Right forelimb (tissue), 1 donor: ENCODE measurements around the gene DOCK2.
A peak's percentile ranks its signal among the peaks of the same experiment; 100 is the strongest.

Source experiments
- DNase-seq: peaks from one replicate; pipeline ENCODE4 v3.0.0-alpha.2; 2018

The DOCK2 gene

DNA sequence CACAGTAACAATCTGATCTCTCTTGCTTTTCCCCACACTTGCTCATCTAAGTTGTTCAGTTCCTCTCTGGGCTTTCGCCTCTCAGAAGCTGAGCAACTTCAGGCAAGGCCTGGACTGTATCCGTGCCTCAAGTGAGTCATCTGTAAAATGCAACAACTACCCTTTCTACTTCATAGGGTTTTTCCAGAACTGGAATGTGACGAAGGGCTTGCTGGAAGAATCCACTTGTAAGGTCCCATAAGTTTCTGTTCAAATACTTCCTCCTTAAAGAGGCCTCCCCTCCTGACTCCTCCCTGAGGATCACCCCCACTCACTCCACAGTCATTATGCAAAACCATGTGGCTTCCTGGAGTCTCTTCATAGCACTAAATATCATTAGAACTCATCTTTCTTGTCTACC is 360.7 kb downstream of the DOCK2 start:
- DNase-seq: no peak

DNA sequence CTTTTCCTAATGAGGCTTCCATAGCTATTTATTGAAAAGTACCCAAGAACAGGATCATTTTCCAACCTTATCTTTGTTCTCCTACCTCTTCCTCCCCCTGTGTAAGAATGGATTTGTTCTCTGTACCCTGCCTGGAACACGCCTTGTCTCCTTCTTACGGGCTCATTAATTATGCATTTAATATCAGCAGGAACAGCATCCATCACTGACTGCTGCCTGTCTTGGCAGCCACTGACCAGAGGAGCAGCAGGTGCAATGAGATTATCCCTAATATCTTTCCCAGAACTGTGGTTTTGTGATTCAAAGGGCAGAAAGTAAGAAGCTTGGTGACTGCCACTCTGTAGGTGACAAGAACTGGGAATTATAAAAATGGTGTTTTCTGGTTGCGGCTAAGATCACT is 362.5 kb downstream of the DOCK2 start:
- no peak for DNase-seq

DNA sequence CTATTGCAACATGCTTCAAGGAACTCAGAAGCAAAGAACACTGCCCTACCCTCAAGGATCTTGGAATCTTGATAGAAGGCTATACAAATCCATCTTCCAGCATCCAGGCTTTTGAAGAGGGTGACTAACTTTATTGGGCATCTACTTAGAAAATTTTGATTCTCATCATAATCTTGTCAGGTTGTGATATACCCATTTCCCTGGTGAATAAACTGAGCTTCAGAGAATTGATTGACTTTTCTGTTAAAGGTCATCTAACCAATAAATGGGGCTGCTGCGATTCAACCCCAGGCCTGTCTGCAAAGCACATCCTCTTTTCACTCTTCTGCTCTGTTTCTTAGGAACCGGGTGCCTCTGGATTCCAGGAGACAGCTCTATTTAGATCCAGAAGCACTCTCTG is 363.1 kb downstream of the DOCK2 start:
- no peak for DNase-seq

DNA sequence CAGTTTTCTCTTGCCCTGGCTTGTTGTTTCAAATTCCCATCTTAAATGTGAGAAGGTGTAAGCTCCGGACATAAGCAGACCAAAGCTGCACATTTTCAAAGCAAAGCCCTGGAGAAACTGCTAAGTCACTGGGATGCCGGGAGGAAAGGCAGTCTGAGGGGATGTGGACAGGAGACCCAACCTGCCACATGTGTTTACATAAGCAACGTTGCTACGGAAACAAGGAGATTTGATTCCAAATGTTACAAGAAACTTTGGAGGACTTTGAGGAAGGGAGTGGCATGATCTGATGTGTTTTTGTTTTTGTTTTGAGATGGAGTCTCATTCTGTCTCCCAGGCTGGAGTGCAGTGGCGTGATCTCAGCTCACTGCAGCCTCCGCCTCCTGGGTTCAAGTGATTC is 368.9 kb downstream of the DOCK2 start:
- no peak for DNase-seq

DNA sequence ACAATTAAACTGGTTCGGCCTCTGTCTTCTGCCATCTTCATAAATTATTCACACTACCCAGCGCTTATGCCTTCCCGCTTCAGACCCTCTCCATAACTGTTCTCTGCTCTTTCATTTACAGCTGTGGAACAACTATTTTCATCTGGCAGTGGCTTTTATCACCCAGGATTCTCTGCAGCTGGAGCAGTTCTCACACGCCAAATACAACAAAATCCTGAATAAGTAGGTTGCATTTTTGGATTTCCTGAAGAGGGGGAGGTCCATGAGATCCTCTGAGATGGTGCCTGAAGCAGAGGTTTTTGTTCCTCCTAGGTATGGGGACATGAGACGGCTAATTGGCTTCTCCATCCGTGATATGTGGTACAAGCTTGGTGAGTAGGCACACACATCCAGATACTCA is 371.3 kb downstream of the DOCK2 start:
- DNase-seq: no peak

DNA sequence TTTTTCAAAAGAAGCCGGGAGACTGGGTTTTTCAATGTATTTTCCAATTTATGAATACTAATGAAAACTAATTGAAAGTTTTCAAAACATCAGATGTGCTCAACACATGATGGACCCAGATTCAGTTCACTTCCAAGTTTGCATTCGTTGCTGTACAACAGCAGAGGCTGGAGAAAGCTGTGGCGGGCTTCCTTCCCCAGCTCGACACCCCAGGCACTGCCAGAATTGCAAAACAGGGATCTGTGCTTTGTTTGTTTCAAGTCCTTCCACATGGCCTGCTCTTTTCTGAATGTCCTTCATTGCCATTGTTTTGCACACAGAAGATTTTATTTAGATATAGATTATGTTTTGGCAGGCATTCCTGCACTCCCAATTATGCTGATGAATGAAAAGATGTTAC is 373.5 kb downstream of the DOCK2 start:
- no peak for DNase-seq

DNA sequence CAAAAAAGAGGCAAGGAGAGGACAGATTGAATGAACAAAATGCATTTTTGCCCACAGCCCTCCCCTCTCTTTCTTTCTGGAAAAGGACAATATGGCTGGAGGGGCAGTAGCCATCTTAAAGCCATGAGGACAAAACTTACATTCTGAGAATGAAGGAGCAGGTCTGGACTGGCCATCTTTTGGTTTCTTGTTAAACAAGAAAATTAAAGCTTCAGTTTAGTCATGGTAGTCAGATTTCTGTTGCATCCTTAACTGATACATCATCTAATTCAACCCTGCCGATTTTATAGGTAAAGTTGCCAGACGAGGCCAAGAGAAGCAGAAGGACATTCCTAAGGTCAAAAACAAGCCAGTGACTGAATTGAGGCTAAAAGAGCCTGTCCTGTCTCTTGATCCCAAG is 374.7 kb downstream of the DOCK2 start:
- no peak for DNase-seq

DNA sequence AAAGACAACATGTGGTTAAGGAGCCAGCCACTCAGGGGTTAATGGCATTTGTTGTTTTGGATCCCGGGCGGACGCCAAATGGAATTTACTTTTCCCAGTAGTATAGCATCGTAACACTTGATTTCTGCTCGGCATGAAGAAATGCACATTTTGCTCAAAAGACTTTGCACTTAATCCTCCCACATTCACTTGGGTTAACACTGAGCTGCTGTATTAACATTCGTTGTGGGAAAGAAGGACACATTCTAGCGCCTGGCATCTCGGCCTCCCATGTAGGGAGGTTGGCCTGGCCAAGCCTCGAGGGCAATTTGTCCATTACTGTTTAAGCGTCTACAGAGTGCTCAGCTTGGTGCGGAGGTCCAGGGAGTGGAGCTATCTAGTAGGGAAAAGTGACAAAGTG is 375.5 kb downstream of the DOCK2 start:
- no peak for DNase-seq

DNA sequence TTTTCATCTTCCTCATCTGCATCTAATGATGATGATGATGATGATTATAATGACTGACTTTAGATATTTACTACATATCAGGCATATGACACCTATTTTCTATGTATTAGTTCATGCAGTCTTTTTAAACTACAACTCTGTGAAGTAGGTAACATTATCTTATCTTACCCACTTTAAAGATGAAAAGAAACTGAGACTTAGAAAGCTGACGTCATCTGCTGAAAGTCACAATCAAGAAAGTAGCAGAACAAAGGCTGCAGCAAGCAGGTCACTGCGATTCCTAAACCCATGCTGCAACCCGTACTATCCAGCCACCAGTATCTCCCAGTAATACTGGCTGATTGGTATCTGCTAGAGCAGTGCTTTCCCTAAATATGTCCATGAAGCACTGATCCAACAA is 383.3 kb downstream of the DOCK2 start:
- no peak for DNase-seq

DNA sequence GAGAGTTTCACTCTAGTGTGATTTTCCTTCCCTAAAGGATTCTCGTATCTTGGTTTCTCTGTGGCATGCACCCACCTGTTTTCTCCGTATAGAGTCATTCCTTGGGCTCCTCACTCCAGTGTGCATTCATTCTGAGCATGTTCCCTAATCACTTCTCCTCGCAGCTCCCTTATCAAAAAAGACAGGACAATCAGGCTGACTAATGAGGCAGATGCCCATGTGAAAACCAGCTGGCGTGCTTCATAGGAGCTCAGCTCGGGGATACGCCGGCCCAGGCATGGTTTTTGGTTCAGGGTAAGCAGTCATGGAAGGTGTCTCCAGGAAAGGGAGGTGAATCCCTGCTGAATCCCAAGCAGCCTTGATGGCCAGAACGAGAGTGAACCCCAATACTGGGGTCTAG is 384.4 kb downstream of the DOCK2 start:
- no peak for DNase-seq

DNA sequence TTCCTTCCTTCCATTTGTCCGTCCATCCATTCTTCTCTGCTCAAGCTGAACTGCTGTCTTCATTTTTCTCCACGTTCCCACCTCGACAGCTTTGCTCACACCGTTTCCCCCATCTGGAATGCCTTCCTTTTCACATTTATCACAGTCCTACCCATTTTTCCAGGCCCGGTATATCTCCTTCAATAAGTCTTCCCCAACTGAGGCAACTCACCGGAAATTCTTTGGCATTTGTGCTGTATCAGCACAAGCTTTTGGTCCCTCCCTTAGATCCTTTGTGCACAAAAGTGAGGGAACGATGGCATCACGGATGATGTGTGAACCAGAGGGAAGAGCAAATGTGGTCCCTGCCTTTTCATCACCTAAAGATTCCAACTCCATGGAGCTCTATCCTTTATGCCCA is 388.8 kb downstream of the DOCK2 start:
- no peak for DNase-seq

DNA sequence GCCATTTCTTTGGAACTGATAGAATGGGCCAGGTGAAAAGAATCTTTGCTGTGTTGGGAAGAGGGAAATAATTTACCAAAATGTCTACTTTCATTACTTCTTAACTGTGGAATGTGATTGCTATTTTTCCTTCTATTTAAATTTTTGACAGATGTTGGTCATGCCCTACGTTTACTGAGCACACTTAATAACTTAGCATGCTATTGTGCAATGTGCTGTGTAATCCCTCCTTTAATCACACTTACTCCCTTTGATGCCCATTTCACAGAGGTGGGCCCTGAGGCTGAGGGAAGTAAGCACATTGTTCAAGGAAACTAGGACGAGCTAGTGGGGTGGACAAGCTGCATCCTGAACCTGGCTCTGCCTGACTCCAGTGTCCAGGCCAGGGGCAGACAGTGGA is 391.0 kb downstream of the DOCK2 start:
- no peak for DNase-seq

DNA sequence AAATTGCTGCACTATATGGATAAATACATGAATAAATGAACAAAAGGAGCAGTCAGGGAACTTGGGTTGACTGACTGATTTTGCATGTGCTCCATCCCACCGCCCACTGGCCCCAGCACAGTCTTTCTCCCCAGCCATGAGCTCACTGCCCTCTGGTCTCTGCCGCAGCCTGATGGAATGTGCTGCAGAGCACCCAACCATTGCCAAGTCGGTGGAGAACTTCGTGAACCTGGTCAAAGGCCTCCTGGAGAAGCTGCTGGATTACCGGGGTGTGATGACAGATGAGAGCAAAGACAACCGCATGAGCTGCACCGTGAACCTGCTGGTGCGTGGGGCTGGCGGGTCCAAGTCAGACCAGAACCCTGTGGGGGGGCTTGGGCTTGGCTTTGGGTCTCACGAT is 397.2 kb downstream of the DOCK2 start:
- no peak for DNase-seq

DNA sequence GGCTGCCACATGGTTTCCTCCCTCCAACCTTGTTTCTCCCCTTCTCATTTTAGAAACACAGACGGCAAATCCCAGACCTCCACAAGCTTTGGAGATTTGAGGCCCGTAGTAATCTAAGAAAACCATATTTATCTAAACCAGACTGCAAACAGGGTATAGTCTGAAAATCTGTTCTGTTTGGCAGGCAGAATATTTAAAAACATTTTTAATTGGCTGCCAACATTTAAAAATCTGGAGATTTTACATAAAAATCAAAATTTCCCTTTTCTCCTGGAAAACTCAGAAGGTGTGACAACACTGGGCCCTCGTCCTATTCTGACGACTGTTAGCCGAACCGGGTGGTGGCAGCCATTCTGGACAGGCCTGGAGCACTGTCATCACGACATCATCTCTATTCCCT is 401.2 kb downstream of the DOCK2 start:
- DNase-seq: no peak

DNA sequence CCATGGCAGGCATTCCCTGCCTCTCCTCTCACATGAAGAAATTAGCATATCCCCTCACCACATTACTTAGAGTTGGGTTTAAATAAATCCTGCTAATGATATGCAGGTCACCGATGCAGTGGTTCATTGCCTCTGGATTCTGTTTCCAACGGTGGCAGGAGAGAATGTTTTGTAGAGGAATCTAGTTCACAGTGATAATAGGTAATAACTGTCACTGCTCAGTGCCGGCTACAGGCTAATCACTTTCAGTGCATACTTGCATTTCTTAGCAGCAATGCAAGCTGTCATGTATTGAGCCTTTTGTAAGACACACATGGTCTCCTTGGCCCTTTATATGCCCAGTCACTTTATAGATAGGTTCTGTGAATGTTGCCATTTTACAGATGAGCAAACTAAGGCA is 402.8 kb downstream of the DOCK2 start:
- no peak for DNase-seq

DNA sequence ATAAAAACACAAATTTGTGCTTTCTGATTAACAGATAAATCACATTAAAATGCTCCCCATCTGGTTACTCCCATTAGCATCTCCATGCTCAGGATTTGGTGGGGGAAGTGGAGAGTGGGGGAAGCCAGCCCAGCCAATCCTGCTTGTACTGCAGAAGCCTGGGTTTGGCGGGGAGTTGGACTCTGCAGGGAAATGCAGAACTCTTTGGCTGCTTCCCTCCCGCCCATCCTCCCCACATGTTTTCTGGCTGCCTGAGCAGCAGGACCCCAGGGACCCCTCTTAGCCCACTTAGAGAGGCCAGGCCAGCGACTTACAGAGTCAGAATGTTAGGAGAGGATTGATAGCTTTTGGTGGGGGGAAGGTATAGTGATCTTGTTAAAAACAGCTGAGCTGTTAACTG is 409.2 kb downstream of the DOCK2 start:
- peak; percentile 68 for DNase-seq

DNA sequence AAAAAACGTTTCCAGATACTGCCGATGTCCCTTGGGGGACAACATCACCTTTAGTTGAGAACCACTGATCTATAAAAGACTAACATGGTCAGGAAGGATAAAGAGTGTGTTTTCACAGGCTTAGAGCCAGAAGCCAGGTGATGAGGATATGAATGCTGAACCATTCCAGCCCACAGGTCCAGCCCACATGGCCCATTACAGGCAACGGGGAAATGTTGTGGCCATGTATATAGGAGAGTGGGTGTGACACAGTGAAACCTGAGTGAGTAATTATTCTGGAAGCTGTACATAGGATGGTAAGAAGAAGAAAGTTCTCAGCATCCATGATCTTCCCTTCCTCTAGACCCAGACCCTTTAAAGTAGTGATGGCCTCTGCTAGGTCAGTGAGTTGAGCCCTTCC is 412.6 kb downstream of the DOCK2 start:
- DNase-seq: no peak

DNA sequence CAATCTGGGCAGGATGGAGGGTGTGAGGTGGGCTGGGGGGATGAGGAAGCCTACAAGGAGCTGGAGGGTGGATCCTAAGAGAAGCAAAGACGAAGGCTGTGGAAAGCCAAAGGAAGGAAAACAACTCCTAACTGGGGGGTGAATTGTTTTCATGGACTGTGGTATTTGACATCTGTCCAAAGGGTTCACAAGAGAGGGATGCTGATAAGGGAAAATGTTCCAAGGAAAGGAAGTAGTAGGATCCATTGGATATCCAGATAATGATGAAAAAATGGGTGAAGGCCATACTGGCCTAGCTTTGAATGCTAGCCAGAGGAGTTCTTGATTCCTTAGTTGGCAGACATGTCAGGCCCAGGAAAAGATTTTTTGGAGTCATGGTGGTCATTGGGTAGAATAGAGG is 416.8 kb downstream of the DOCK2 start:
- DNase-seq: no peak

DNA sequence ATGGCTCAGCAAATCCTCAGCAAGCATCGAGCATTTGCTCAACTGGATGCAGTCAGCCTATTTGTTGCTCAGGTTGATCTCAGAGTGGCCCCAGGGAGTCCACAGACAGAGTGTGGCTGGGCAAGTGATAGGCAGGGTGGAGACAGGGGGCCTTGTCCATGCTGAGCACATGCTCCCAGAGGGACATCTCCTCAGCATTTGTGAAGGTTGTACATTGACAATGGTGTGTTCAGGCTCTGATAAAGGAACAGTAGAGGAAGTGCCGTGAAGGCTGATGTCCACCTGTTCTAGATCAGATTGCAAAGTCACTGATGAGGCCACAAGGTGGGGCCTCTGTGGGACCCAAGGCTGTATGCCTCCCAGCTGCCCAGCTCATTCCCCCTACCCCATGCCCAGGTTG is 418.5 kb downstream of the DOCK2 start:
- DNase-seq: no peak

DNA sequence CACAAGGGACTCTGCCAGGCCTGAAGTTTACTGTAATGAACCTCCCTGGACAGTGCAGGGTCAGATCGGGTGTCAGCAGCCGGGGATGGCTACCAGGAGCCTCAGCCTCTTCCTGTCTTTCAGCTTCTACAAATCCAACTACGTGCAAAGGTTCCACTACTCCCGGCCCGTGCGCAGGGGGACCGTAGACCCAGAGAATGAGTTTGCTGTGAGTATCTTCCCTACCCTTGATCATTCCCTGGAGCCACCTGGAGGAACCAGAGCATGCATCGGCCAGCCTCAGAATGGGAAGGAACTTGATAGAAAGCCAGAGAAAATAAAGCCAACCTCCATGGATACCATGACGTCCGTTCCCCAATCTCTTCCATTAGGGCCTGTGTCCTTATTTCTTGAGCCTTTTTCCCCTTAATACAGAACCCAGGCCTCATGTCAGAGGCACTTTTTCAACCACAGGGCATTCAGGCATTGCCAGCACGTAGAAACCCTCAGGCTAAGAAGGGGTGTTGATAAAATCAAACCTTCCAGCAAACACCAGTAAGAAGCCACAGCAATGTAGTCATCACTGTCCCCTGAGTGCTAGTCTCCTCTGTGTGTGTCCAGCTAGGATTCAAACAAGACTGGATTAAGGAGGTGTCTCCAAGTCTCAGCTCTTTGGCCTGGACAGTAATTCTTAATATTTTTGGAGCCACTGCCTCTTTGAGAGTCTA is 419.6 kb downstream of the DOCK2 start:
- no peak for DNase-seq

DNA sequence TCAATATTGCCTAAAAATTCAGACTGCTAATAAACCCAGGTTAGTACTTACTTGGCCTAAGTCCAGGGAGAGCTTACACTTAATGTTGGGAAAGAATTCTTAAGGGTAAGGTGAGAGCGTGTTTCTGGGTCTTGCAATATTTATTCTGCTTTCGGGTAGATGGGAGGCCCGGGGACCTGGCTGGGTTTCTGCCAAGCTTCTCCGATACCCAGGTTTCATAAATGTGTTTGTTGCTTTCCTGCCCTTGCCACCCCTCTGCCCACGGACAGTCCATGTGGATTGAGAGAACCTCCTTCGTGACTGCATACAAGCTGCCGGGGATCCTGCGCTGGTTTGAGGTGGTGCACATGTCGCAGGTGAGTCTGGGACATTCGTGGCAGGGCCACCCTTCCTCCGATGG is 420.2 kb downstream of the DOCK2 start:
- DNase-seq: no peak

DNA sequence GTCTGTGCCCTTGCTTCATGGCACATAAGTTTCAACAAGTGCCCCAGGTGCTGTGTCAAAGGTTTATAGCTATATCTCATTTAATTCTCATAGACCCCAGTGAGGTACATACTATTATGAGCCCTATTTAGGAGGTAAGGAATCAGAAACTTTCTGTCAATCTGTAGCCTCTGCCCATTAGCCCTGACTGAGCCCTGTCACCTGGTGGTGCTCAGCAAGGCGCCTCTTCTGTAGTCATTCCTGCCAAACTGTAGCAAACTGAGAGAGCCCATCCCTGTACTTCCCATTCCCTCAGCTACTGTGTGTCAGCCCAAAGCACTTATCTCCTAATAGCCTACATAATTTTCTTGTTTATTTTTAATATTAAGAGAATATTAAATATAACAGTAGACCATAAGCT is 422.1 kb downstream of the DOCK2 start:
- DNase-seq: no peak

DNA sequence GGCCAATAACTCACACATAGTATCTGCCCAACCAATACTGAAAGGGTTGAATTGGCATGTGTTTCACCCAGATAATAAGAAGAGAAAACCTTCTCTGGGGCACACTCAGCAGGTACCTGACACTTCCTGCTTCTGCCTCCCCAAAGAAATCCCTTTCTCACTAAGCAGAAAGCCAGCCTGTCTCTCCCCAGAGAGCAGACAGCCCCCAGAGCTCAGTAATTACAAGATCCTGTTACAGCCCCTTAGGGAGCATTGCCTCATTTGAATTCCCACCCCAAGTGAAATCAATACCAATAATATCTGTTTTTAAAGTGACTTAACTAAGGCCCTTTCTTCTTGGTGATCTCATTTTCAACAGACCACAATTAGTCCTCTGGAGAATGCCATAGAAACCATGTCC is 430.1 kb downstream of the DOCK2 start:
- no peak for DNase-seq

DNA sequence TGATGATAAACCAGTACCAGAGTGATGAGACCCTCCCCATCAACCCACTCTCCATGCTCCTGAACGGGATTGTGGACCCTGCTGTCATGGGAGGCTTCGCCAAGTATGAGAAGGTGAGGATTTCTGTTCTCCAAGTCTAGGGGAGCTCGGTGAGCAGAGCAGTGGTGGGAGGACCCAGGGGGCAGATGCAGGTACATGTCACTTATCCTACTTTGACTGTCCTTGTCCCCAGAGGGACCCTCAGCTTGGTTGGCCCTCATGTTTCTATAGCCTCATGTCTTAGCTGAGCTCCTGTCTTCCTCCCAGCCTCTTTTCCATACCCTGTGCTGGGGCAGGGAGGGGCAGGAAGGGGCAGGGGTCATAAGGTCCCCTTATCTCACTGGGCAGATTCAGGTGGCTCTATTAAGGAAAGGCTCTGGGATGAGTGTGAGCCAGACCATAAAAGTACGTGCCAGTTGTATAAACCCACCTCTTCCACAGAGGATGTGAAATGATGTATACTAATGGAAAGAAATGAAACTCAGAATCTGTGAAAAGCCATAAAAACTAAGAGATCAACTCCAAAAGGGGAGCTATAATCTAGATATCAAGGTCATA is 430.6 kb downstream of the DOCK2 start:
- no peak for DNase-seq

DNA sequence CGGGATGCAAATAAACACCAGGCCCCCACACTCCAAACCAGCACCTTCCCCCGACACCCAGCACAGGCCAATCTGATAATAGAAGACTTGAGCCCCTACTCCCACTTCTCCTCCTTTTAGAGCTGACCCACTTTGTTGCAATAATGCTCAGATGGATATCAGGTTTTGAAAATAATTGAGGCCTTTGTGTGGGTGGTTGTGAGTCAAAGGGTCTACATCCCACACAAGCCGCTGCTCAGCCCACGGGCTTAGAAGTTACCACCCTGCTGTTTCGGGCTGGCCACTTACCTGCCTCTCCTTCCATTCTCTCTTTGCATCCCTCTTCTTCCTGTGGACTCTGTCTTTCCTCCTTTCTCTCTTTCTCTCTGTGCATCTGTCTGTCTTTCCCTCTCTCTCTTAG is 432.4 kb downstream of the DOCK2 start:
- no peak for DNase-seq
